H9 (cell line): ENCODE data around the gene SPATA20. TPM values are rescaled to one million over a fixed set of nuclear protein-coding genes. Genes with fewer than 3 reads are reported as not detected.

Experiments used
- DNase-seq: peaks from one replicate; pipeline ENCODE4 v3.0.0-alpha.2; 2017
- H2AFZ ChIP-seq: one replicate; pipeline ENCODE4 v1.6.1; 2013; ENCODE audit warnings: mild to moderate bottlenecking, low read length, control low read depth, moderate library complexity
- H2AK5ac ChIP-seq: 2 replicates; pipeline ENCODE4 v1.6.1; 2013; ENCODE audit warnings: low read length, control low read depth, mixed read lengths; ENCODE audit not compliant: insufficient read length
- H2BK120ac ChIP-seq: one replicate; pipeline ENCODE4 v1.6.1; 2013; ENCODE audit warnings: low read depth, mild to moderate bottlenecking, low read length, control low read depth, inconsistent platforms; ENCODE audit not compliant: poor library complexity, severe bottlenecking
- H2BK12ac ChIP-seq: 2 replicates; pipeline ENCODE4 v1.6.1; 2013; ENCODE audit warnings: low read length, control low read depth, mixed read lengths, low read depth; ENCODE audit not compliant: insufficient read length
- H2BK15ac ChIP-seq: 2 replicates; pipeline ENCODE4 v1.6.1; 2013; ENCODE audit warnings: low read depth, low read length, control low read depth
- H2BK20ac ChIP-seq: one replicate; pipeline ENCODE4 v1.6.1; 2013; ENCODE audit warnings: low read depth, mild to moderate bottlenecking, low read length, control low read depth, inconsistent platforms; ENCODE audit not compliant: poor library complexity, severe bottlenecking
- H2BK5ac ChIP-seq: 2 replicates; pipeline ENCODE4 v1.6.1; 2013; ENCODE audit warnings: low read length, control low read depth, mixed read lengths; ENCODE audit not compliant: insufficient read length
- H3K14ac ChIP-seq: 2 replicates; pipeline ENCODE4 v1.6.1; 2013; ENCODE audit warnings: low read length, control low read depth; ENCODE audit not compliant: insufficient read depth
- H3K18ac ChIP-seq: 2 replicates; pipeline ENCODE4 v1.6.1; 2013; ENCODE audit warnings: low read depth, mild to moderate bottlenecking, mixed read lengths, low read length, control low read depth; ENCODE audit not compliant: insufficient read length
- H3K23ac ChIP-seq: 2 replicates; pipeline ENCODE4 v1.6.1; 2013; ENCODE audit warnings: low read length, control low read depth, mixed read lengths, low read depth; ENCODE audit not compliant: insufficient read length
- H3K23me2 ChIP-seq: 2 replicates; pipeline ENCODE4 v1.6.1; 2013; ENCODE audit warnings: low read depth, mild to moderate bottlenecking, mixed read lengths, low read length, control low read depth; ENCODE audit not compliant: insufficient read length, poor library complexity, severe bottlenecking
- H3K27ac ChIP-seq: 2 replicates; pipeline ENCODE4 v1.5.1; 2013; ENCODE audit warnings: low read length, control low read depth, mixed read lengths, low read depth; ENCODE audit not compliant: insufficient read length
- H3K27me3 ChIP-seq: 2 replicates; pipeline ENCODE4 v1.6.1; 2013; ENCODE audit warnings: low read length, control low read depth, inconsistent platforms; ENCODE audit not compliant: insufficient read depth
- H3K4ac ChIP-seq: 2 replicates; pipeline ENCODE4 v1.6.1; 2013; ENCODE audit warnings: low read depth, mild to moderate bottlenecking, control low read depth, inconsistent platforms, low read length, moderate library complexity
- H3K4me1 ChIP-seq: 2 replicates; pipeline ENCODE4 v1.6.1; 2013; ENCODE audit warnings: low read length, control low read depth, inconsistent platforms; ENCODE audit not compliant: insufficient read depth
- H3K4me2 ChIP-seq: 2 replicates; pipeline ENCODE4 v1.6.1; 2013; ENCODE audit warnings: low read length, control low read depth, mixed read lengths; ENCODE audit not compliant: insufficient read length, insufficient read depth
- H3K56ac ChIP-seq: 2 replicates; pipeline ENCODE4 v1.6.1; 2013; ENCODE audit warnings: low read depth, mild to moderate bottlenecking, mixed read lengths, low read length, control low read depth; ENCODE audit not compliant: insufficient read length
- H3K79me1 ChIP-seq: 2 replicates; pipeline ENCODE4 v1.6.1; 2013; ENCODE audit warnings: low read depth, mild to moderate bottlenecking, moderate library complexity, low read length, control low read depth, inconsistent platforms; ENCODE audit not compliant: insufficient read depth, poor library complexity, severe bottlenecking
- H3K79me2 ChIP-seq: 2 replicates; pipeline ENCODE4 v1.6.1; 2013; ENCODE audit warnings: low read length, control low read depth, inconsistent platforms; ENCODE audit not compliant: insufficient read depth
- H3K9ac ChIP-seq: 2 replicates; pipeline ENCODE4 v1.6.1; 2013; ENCODE audit warnings: low read length, control low read depth, mixed read lengths; ENCODE audit not compliant: insufficient read length; ENCODE audit errors: extremely low read depth
- H3K9me3 ChIP-seq: one replicate; pipeline ENCODE4 v1.6.1; 2013; ENCODE audit warnings: low read depth, low read length, inconsistent platforms; ENCODE audit not compliant: control insufficient read depth
- H3T11ph ChIP-seq: one replicate; pipeline ENCODE4 v1.6.1; 2013; ENCODE audit warnings: mild to moderate bottlenecking, low read length, control low read depth, inconsistent platforms
- H4K20me1 ChIP-seq: one replicate; pipeline ENCODE4 v1.6.1; 2013; ENCODE audit not compliant: control insufficient read depth, insufficient read length, insufficient read depth
- H4K5ac ChIP-seq: 2 replicates; pipeline ENCODE4 v1.6.1; 2013; ENCODE audit warnings: low read depth, mild to moderate bottlenecking, mixed read lengths, low read length, control low read depth; ENCODE audit not compliant: insufficient read length
- H4K8ac ChIP-seq: replicated peaks from 2 replicates; pipeline ENCODE4 v1.6.1; 2013; ENCODE audit warnings: low read length, control low read depth, mixed read lengths, low read depth; ENCODE audit not compliant: insufficient read length
- H4K91ac ChIP-seq: 2 replicates; pipeline ENCODE4 v1.6.1; 2013; ENCODE audit warnings: low read depth, mild to moderate bottlenecking, moderate library complexity, mixed read lengths, low read length, control low read depth; ENCODE audit not compliant: insufficient read length
- H3K27ac Mint-ChIP-seq, 3 experiments: 2 replicates in 2 of 3; 3 replicates in 1 of 3; pipeline ENCODE4 v1.8.0; 2020 to 2021; ENCODE audit warnings: mixed read lengths in 3 of 3, mild to moderate bottlenecking in 1 of 3, moderate library complexity in 1 of 3
- H3K27me3 Mint-ChIP-seq: 2 replicates; pipeline ENCODE4 v1.8.0; 2021; ENCODE audit warnings: low read depth, mild to moderate bottlenecking, moderate library complexity, mixed read lengths
- H3K36me3 Mint-ChIP-seq, 3 experiments: 2 replicates in 2 of 3; 3 replicates in 1 of 3; pipeline ENCODE4 v1.8.0; 2020 to 2021; ENCODE audit warnings: low read depth in 3 of 3, mixed read lengths in 3 of 3; ENCODE audit not compliant: insufficient read depth in 1 of 3
- H3K4me1 Mint-ChIP-seq, 2 experiments: 2 replicates each; pipeline ENCODE4 v1.8.0; 2020; ENCODE audit warnings: mixed read lengths in 2 of 2
- H3K4me3 Mint-ChIP-seq, 2 experiments: 2 replicates in 1 of 2; 3 replicates in 1 of 2; pipeline ENCODE4 v1.8.0; 2020 to 2021; ENCODE audit warnings: mild to moderate bottlenecking in 2 of 2, mixed read lengths in 2 of 2, moderate library complexity in 1 of 2
- H3K9me3 Mint-ChIP-seq, 2 experiments: 2 replicates in 1 of 2; 3 replicates in 1 of 2; pipeline ENCODE4 v1.8.0; 2020; ENCODE audit warnings: mild to moderate bottlenecking in 2 of 2, mixed read lengths in 2 of 2, moderate library complexity in 1 of 2
- CTCF ChIP-seq: fragments of 200-600 bp; sonication (generic); conservative IDR thresholded peaks from 3 replicates; pipeline ENCODE4 v1.8.0; 2021; ENCODE audit warnings: antibody characterized with exemption, mild to moderate bottlenecking
- WGBS: extraction: QIAGEN DNeasy Blood & Tissue Kit; methylation state at CpG from one replicate; pipeline ENCODE4 v1.1.7; 2013; ENCODE audit warnings: missing lambda C conversion rate, low lambda C conversion rate, mixed read lengths; ENCODE audit not compliant: insufficient read length; ENCODE audit errors: extremely low coverage; 5-methylcytosine and 5-hydroxymethylcytosine counted together
- total RNA-seq: library from RNA; stranded (reverse); gene quantifications from 2 replicates; pipeline ENCODE4 v1.2.1, GENCODE V29; 2021

SPATA20 gene
- total RNA-seq, 1 experiment from 2014 or later, result 23.9 TPM

GRCh38 chr17:50533720-50534148, 13.2 kb upstream of the SPATA20 start:
- peak overlapping the region; percentile 65 to 84 for H3K4me3 Mint-ChIP-seq
- Histone ChIP-seq H3K18ac (no peak overlapping the region), H3K14ac (no peak overlapping the region), H4K91ac (no peak overlapping the region), H3K9me3 (no peaks in the 10 kb centered on the region), H3K9ac (no peak overlapping the region), H4K20me1 (no peaks in the 10 kb centered on the region), H3K4ac (no peak overlapping the region), H2AFZ (no peak overlapping the region), H2BK5ac (no peak overlapping the region), H3T11ph (no peak overlapping the region), H4K8ac (no peak overlapping the region), H3K27me3 (no peaks in the 10 kb centered on the region; the same call in 1 of the 2 replicates), H3K27ac (no peak overlapping the region), H3K79me2 (no peaks in the 10 kb centered on the region), H2AK5ac (no peak overlapping the region), H2BK12ac (no peak overlapping the region), H3K56ac (no peak overlapping the region), H3K79me1 (no peaks in the 10 kb centered on the region), H3K23ac (no peak overlapping the region), H2BK20ac (no peak overlapping the region), H3K4me1 (peaks cover 3% of the 10 kb centered on the region; the same call in 1 of the 2 replicates), H3K4me2 (peak overlapping the region; percentile 70), H2BK120ac (no peak overlapping the region), H3K23me2 (peaks cover 17% of the 10 kb centered on the region), H2BK15ac (no peak overlapping the region), H4K5ac (no peak overlapping the region)
- H3K9me3 Mint-ChIP-seq, result no peaks in the 10 kb centered on the region; a peak in 1 of 5 replicates
- peaks cover 0 to 5% (median 0%) of the 10 kb centered on the region in 3 experiments; a peak in 3 of 7 replicates for H3K36me3 Mint-ChIP-seq
- no peak for DNase-seq
- no peak overlapping the region; a peak in 1 of 7 replicates for H3K27ac Mint-ChIP-seq
- peaks cover 52% of the 10 kb centered on the region for H3K27me3 Mint-ChIP-seq
- no peak for TF ChIP-seq CTCF
- peaks cover 39% of the 10 kb centered on the region in 2 experiments for H3K4me1 Mint-ChIP-seq
- no CpG with 5 or more reads among the region's 17 CpGs for WGBS
